Measurements from ENCODE around the gene SCARF2. TPM values are rescaled to one million over a fixed set of nuclear protein-coding genes. Genes with fewer than 3 reads are reported as not detected.

The SCARF2 gene
- total and polyA plus RNA-seq, 4 donors: 0.15 to 2.0 (median 1.7) TPM

GRCh38 chr22:20430101-20430719 is 7.4 kb downstream of the SCARF2 start (continued):
- TF ChIP-seq, protein P1, sequence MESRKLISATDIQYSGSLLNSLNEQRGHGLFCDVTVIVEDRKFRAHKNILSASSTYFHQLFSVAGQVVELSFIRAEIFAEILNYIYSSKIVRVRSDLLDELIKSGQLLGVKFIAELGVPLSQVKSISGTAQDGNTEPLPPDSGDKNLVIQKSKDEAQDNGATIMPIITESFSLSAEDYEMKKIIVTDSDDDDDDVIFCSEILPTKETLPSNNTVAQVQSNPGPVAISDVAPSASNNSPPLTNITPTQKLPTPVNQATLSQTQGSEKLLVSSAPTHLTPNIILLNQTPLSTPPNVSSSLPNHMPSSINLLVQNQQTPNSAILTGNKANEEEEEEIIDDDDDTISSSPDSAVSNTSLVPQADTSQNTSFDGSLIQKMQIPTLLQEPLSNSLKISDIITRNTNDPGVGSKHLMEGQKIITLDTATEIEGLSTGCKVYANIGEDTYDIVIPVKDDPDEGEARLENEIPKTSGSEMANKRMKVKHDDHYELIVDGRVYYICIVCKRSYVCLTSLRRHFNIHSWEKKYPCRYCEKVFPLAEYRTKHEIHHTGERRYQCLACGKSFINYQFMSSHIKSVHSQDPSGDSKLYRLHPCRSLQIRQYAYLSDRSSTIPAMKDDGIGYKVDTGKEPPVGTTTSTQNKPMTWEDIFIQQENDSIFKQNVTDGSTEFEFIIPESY (IDR thresholded peaks at IDR 0.05): no peak
- no peak for TF ChIP-seq FOXA2 (IDR thresholded peaks at IDR 0.05)
- TF ChIP-seq, protein P2, sequence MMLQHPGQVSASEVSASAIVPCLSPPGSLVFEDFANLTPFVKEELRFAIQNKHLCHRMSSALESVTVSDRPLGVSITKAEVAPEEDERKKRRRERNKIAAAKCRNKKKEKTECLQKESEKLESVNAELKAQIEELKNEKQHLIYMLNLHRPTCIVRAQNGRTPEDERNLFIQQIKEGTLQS (IDR thresholded peaks at IDR 0.05): no peak

GRCh38 chr22:20429254-20430100 is 8.1 kb downstream of the SCARF2 start:
- Histone ChIP-seq H3K27ac (ENCODE audit: low read depth in 1 of 2, low read length in 2 of 2) (no peak overlapping the region), H3K4me3 (ENCODE audit: low read depth in 1 of 3, low read length in 3 of 3) (peak overlapping the region in 1 of 3 donors; percentile 41), H3K9ac (ENCODE audit: low read depth in 1 of 2, low read length in 2 of 2) (no peak overlapping the region), H3K9me3 (ENCODE audit: control insufficient read depth in 4 of 4, low read length in 3 of 4) (no peaks in the 10 kb centered on the region), H3K27me3 (ENCODE audit: control insufficient read depth in 4 of 4, insufficient read depth in 4 of 4, low read length in 3 of 4) (peaks cover 0 to 10% (median 3%) of the 10 kb centered on the region in 4 donors), H3K36me3 (ENCODE audit: control insufficient read depth in 4 of 4, insufficient read depth in 3 of 4, low read depth in 1 of 4, low read length in 3 of 4) (no peaks in the 10 kb centered on the region), H3K4me1 (ENCODE audit: control insufficient read depth in 4 of 4, insufficient read depth in 4 of 4, low read length in 3 of 4) (peaks cover 12 to 34% (median 23%) of the 10 kb centered on the region in 4 donors)
- TF ChIP-seq RAD21 (IDR thresholded peaks at IDR 0.05): no peak
- TF ChIP-seq GABPA (IDR thresholded peaks at IDR 0.05 in 1 of 2, conservative IDR thresholded peaks at IDR 0.05 in 1 of 2): no peak
- TF ChIP-seq, protein P2 (IDR thresholded peaks at IDR 0.05): no peak
- TF ChIP-seq FOXA1 (IDR thresholded peaks at IDR 0.05): no peak
- no peak for TF ChIP-seq HNF4A (conservative IDR thresholded peaks at IDR 0.05)
- TF ChIP-seq RXRA (IDR thresholded peaks at IDR 0.05): no peak
- WGBS: 24% methylated on average over 75 of the region's 75 CpGs
- DNase-seq (ENCODE audit: low spot score): peak; percentile 82

- H3K27ac ChIP-seq (ENCODE audit: low read depth in 1 of 2, low read length in 2 of 2): no peak overlapping the region
- peaks cover 13 to 41% (median 26%) of the 10 kb centered on the region in 4 donors for H3K4me1 ChIP-seq (ENCODE audit: control insufficient read depth in 4 of 4, insufficient read depth in 4 of 4, low read length in 3 of 4)
- no peak overlapping the region for H3K9ac ChIP-seq (ENCODE audit: low read depth in 1 of 2, low read length in 2 of 2)
- DNase-seq (ENCODE audit: low spot score): no peak
- peaks cover 0 to 10% (median 3%) of the 10 kb centered on the region in 4 donors for H3K27me3 ChIP-seq (ENCODE audit: control insufficient read depth in 4 of 4, insufficient read depth in 4 of 4, low read length in 3 of 4)
- H3K4me3 ChIP-seq (ENCODE audit: low read depth in 1 of 3, low read length in 3 of 3): peak overlapping the region in 1 of 3 donors; percentile 41
- H3K36me3 ChIP-seq (ENCODE audit: control insufficient read depth in 4 of 4, insufficient read depth in 3 of 4, low read depth in 1 of 4, low read length in 3 of 4): no peaks in the 10 kb centered on the region
- no peaks in the 10 kb centered on the region for H3K9me3 ChIP-seq (ENCODE audit: control insufficient read depth in 4 of 4, low read length in 3 of 4)
- WGBS: 73% methylated on average over 23 of the region's 23 CpGs
- TF ChIP-seq REST (IDR thresholded peaks at IDR 0.05) (no peak), JUND (IDR thresholded peaks at IDR 0.05) (no peak), CTCF (IDR thresholded peaks at IDR 0.05; ENCODE audit: low read depth, low read length, missing input control) (no peak), FOXA1 (IDR thresholded peaks at IDR 0.05) (no peak), GABPA (IDR thresholded peaks at IDR 0.05 in 1 of 2, conservative IDR thresholded peaks at IDR 0.05 in 1 of 2) (no peak), TAF1 (conservative IDR thresholded peaks at IDR 0.05) (no peak), EGR1 (IDR thresholded peaks at IDR 0.05; ENCODE audit: low read depth in 2 of 2) (no peak)
- TF ChIP-seq, protein P1 (IDR thresholded peaks at IDR 0.05): no peak
- TF ChIP-seq, protein P3, sequence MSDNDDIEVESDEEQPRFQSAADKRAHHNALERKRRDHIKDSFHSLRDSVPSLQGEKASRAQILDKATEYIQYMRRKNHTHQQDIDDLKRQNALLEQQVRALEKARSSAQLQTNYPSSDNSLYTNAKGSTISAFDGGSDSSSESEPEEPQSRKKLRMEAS (IDR thresholded peaks at IDR 0.05): no peak
- TF ChIP-seq, protein P2 (IDR thresholded peaks at IDR 0.05): no peak
Observed at GRCh38 chr22:20428496-20429253, 8.9 kb downstream of the SCARF2 start.
